ENCODE results near the gene BAG5.
A peak's percentile ranks its signal among the peaks of the same experiment; 100 is the strongest.
"Not testable (repeated sequence)": the region's sequence is repeated elsewhere in the genome, so short reads cannot be mapped to it uniquely, and the experiment has no call there.

BAG5 gene

GRCh38 chr14:103524002-103524935, 38.2 kb downstream of the BAG5 start:
- DNase-seq (ENCODE audit: low read depth in 2 of 3, low spot score in 2 of 3), result no peak

- DNase-seq (ENCODE audit: low read depth in 2 of 3, low spot score in 2 of 3), result no peak
Measured at GRCh38 chr14:103523575-103523954, 38.9 kb downstream of the BAG5 start.

GRCh38 chr14:103522649-103523574, 39.5 kb downstream of the BAG5 start, which contains the start of gene CKB:
TSS of gene CKB (minus strand) at chr14:103522830. CDS start at chr14:103522493, 337 bp downstream.
- no peak for DNase-seq (ENCODE audit: low read depth in 2 of 3, low spot score in 2 of 3)

GRCh38 chr14:103521951-103522563, 40.4 kb downstream of the BAG5 start:
- DNase-seq (ENCODE audit: low read depth in 2 of 3, low spot score in 2 of 3), result no peak

GRCh38 chr14:103521438-103521950, 41.0 kb downstream of the BAG5 start:
- no peak for DNase-seq (ENCODE audit: low read depth in 2 of 3, low spot score in 2 of 3)

GRCh38 chr14:103520657-103521437, 41.6 kb downstream of the BAG5 start:
- DNase-seq (ENCODE audit: low read depth in 2 of 3, low spot score in 2 of 3), result peak in 1 of 3 experiments; percentile 28

GRCh38 chr14:103520269-103520656, 42.2 kb downstream of the BAG5 start:
- no peak for DNase-seq (ENCODE audit: low read depth in 2 of 3, low spot score in 2 of 3)

- no peak for DNase-seq (ENCODE audit: low read depth in 2 of 3, low spot score in 2 of 3)
Measured at GRCh38 chr14:103519837-103520212, 42.6 kb downstream of the BAG5 start.

- no peak for DNase-seq (ENCODE audit: low read depth in 2 of 3, low spot score in 2 of 3)
Measured at GRCh38 chr14:103519043-103519836, 43.2 kb downstream of the BAG5 start.

- peak in 1 of 3 experiments; percentile 41 for DNase-seq (ENCODE audit: low read depth in 2 of 3, low spot score in 2 of 3)
Measured at GRCh38 chr14:103518422-103519042, 43.9 kb downstream of the BAG5 start.

GRCh38 chr14:103517721-103518421, 44.6 kb downstream of the BAG5 start:
- no peak for DNase-seq (ENCODE audit: low read depth in 2 of 3, low spot score in 2 of 3)

GRCh38 chr14:103517174-103517566, 45.3 kb downstream of the BAG5 start:
- no peak for DNase-seq (ENCODE audit: low read depth in 2 of 3, low spot score in 2 of 3)

- DNase-seq (ENCODE audit: low read depth in 2 of 3, low spot score in 2 of 3), result no peak
Measured at GRCh38 chr14:103516426-103517173, 45.9 kb downstream of the BAG5 start.

- no peak for DNase-seq (ENCODE audit: low read depth in 2 of 3, low spot score in 2 of 3)
Measured at GRCh38 chr14:103514596-103515421, 47.6 kb downstream of the BAG5 start.

- no peak for DNase-seq (ENCODE audit: low read depth in 2 of 3, low spot score in 2 of 3)
Measured at GRCh38 chr14:103512701-103513611, 49.5 kb downstream of the BAG5 start.

- not testable (repeated sequence) for DNase-seq (ENCODE audit: low read depth in 2 of 3, low spot score in 2 of 3)
Measured at GRCh38 chr14:103512180-103512579, 50.3 kb downstream of the BAG5 start.

Data from activated CD8-positive, alpha-beta memory T cell treated with anti-CD3 and anti-CD28 coated beads for 48 hours (primary cell).